ENCODE results near the gene ARFRP1.
"Not testable (repeated sequence)": the region's sequence is repeated elsewhere in the genome, so short reads cannot be mapped to it uniquely, and the experiment has no call there.

The ARFRP1 gene

GRCh38 chr20:63732118-63733095 lies 24.6 kb upstream of the ARFRP1 start:
- DNase-seq: no peak

DNA sequence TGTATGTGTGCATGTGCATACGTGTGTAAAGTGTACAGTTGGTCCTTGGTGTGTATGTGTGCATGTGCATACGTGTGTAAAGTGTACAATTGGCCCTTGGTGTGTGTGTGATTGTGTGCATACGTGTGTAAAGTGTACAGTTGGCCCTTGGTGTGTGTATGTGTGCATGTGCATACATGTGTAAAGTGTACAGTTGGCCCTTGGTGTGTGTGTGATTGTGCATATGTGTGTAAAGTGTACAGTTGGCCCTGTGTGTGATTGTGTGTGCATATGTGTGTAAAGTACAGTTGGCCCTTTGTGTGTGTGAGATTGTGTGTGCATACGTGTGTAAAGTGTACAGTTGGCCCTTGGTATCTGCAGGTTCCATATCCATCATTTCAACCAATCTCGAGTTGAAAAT lies 23.6 kb upstream of the ARFRP1 start:
- DNase-seq: no peak

- DNase-seq: not testable (repeated sequence)
These were observed 22.5 kb upstream of the ARFRP1 start for GRCh38 chr20:63730189-63730733.

- DNase-seq: not testable (repeated sequence)
These were observed 15.3 kb upstream of the ARFRP1 start for GRCh38 chr20:63722967-63723622.

DNA sequence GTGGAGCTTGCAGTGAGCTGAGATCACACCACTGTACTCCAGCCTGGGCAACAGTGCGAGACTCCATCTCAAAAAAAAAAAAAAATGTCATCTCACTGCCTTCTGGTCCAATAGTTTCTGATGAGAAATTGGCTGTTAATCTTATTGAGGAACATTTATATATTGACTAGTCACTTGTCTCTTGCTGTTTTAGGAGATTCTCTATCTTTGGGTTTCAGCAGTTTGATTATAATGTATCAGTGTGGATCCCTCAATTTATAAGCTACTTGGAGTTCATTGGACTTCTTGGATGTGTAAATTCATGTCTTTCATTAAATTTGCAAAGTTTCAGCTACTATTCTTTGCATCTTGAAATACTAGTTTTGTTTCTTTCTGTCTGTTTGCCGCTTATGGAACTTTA lies 11.2 kb upstream of the ARFRP1 start:
- DNase-seq: no peak

GRCh38 chr20:63714858-63715257 lies 7.1 kb upstream of the ARFRP1 start:
- DNase-seq: no peak

DNA sequence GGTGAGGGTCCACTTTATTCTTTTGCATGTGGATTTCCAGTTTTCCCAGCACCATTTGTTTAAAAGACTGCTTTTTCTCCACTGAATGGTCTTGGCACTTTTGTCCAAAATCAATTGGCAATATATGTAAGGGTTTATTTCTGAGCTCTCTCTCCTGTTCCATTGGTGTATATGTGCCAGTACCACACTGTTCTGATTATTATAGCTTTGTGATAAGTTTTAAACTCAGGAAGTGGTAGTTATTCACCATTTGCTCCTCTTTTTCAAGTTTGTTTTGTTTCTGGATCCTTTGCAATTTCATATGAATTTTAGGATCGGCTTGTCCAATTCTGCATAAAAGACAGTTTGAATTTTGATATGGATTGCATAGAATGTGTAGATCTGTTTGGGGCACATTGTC lies 4.4 kb upstream of the ARFRP1 start:
- DNase-seq: no peak

DNA sequence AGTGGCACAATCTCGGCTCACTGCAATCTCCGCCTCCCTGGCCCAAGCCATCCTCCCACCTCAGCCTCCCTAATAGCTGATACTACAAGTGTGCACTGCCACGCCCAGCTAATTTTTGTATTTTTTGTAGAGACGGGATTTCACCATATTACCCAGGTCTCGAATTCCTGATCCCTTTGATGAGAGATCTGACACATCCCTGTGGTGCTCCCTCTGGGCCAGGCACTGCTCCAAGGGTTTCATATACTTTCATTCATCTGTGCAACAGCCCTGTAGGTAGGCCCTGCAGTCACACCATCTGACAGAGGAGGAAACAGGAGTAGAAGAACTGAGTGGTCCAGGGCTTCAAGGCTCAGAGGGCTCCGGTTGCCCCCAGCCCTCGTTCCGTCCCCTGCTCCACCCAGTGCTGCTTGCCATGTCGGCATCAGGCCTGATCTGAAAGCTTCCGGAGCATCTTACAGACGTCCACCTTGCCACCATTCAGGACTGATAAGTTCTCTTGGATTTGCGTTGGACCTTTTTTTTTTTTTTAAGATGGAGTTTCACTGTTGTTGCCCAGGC lies 3.4 kb upstream of the ARFRP1 start:
- DNase-seq: no peak

DNA sequence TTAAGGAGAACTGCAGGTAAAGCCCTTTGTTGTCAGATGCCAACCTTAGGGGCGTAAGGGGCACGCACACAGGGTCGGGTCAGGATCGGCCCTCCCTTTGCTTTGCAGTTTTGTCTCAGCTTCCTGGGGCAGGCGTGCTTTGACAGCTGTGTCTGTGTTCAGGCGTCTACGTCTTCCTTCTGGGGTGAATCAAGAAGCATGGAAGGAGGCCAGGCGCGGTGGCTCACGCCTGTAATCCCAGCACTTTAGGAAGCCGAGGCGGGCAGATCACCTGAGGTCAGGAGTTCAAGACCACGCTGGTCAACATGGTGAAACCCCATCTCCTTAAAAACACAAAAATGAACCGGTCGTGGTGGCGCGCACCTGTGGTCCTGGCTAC lies 1.4 kb upstream of the ARFRP1 start:
- no peak for DNase-seq

DNA sequence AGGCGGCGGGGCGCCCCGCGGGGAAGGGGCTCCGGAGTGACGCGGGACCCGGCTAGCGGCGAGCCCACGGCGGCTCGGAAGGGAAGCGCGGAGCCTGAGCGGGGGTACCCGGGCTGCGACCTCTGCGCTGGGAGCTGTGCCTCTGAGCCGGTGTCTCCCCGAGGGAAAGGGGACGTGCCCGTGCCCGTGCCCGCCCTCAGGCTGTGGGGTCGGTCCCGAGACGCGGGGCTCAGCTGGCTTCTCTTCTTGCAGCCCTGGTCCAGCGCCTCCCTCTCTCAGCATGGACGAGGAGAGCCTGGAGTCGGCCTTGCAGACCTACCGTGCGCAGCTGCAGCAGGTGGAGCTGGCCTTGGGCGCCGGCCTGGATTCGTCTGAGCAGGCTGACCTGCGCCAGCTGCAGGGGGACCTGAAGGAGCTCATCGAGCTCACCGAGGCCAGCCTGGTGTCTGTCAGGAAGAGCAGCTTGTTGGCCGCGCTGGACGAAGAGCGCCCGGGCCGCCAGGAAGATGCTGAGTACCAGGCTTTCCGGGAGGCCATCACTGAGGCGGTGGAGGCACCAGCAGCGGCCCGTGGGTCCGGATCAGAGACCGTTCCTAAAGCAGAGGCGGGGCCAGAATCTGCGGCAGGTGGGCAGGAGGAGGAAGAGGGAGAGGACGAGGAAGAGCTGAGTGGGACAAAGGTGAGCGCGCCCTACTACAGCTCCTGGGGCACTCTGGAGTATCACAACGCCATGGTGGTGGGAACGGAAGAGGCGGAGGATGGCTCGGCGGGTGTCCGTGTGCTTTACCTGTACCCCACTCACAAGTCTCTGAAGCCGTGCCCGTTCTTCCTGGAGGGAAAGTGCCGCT lies 749 bp upstream of the ARFRP1 start:
- no peak for DNase-seq

DNA sequence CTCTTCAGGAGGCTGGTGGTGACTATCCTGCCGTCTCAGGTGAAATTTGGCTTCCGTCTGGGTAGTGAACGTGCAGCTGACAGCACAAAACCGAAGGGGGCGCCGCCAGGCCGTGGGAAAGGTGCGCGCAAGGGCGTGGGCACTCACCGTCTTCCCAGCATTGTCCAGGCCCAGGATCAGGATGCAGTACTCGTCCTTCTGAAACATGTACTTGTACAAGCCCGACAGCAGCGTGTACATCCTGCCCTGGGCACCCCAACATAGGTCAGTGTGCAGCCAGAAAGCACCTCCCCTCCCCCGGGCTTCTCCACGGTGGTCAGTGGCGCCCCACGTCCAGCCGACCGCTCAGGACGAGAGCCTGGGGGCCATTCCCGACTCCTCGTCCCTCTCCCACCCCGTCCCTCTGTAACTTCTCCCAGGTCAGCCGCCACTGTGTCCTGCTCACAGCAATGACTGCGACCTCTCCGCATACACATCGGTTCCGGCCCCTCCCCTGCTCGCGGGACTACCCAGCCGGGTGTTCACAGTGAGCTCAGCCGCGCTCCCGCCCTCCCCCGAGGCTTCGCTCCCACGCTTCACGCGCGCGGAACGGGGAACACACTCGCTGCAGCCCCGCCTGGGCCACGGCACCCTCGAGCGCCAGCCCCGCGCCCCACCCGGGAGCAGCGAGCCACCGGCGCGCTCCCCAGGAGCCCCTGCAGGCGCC lies 771 bp downstream of the ARFRP1 start:
- DNase-seq: no peak

- no peak for DNase-seq
These were observed 1.6 kb downstream of the ARFRP1 start for GRCh38 chr20:63706027-63706695.

DNA sequence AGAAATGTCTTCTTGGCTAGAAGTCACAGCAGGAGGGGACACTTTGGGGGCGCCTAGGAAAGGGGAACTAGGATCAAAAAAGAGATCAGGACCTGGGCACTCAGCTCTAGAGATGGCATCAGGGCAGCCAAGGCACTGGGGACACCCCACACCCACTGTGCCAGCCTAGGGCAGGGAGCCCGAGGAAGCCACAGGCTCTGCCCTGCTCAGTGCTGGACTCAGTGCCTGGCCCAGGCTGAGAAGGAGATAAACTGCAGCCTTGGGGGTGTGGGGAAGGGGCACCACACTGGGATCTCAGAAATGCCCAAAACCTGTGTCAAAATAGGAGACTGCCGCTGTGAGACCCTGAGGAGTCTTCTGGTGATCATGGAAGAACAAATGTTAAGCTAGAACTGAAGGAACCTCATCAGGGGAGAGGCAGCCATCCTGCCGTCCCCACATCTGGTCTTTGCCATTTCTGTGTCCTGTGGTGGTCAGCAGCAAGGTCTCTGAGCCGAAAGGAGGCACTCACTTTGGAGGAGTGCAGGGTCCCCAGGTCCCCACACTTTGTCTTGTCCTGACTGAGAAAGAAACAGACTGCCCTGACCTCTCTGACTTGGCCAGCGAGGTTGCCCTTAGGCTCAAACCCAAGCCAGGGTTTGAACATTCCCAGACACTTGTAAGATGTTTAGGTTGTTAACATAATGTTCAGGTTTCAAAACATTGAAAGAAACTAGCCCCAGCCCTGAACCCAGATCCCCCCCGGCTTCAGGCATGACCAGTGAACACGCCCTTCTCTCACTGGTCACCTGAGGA lies 2.3 kb downstream of the ARFRP1 start:
- no peak for DNase-seq

GRCh38 chr20:63704749-63705117 lies 3.0 kb downstream of the ARFRP1 start:
- no peak for DNase-seq

DNA sequence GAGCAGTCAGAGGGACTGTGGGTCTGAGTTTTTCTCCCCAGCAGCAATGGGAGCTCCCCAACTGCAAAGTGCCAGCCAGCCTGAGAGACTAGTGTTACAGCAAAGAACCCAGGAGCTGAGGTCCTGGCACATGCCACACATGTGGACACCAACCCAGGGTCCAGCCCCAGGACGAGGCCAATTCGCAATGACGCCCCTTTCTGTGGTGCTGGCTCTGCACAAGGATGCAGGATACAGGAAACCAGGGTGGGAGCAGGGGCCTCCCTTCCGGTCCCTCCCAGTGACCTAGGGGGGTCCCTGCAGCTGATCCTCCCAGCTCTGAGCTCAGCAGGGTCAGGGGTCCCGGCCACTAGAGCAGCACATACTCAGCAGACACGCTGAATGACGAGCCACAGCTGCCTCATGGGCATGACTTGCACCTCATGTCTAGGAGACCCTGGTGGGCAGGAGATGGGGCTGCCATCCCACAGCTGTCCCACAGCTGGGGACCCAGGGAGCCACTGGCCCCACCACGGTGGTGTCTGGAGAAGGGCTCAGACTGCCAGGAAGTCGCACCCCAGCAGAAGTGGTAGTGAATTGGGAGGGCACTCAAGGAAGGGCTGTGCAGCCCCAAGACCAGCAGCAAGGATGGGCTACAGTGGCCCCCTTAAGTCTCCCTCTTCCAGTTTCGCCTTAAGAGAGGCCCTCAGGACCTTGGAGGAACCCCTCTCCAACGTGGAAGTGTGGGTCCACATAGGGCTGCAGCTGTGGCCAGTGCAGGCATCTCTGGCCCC lies 3.6 kb downstream of the ARFRP1 start:
- DNase-seq: no peak

DNA sequence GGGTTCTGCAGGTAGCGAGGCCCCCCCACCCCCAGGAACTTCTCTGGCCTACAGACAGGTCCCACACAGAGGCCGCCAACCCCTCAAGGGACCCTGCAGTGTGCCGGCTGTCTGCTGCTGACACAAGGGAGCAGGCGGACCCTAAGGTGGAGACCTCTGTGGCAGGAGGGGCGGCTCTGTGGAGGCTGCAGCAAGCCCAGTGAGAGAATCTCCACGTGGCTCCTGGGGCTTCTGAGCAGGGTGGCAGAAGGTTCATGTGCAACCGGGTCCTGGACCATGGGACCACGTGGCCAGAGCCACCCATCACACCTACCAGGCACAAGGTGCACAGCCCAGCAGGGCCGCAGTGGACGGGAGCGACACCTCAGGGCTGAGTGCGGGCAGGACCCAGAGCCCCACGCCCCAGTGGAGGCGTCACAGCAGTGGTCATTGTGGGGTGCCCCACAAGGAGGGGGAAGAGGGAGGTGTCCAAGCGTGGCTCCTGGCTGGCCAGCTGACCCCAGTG lies 4.3 kb downstream of the ARFRP1 start:
- no peak for DNase-seq

DNA sequence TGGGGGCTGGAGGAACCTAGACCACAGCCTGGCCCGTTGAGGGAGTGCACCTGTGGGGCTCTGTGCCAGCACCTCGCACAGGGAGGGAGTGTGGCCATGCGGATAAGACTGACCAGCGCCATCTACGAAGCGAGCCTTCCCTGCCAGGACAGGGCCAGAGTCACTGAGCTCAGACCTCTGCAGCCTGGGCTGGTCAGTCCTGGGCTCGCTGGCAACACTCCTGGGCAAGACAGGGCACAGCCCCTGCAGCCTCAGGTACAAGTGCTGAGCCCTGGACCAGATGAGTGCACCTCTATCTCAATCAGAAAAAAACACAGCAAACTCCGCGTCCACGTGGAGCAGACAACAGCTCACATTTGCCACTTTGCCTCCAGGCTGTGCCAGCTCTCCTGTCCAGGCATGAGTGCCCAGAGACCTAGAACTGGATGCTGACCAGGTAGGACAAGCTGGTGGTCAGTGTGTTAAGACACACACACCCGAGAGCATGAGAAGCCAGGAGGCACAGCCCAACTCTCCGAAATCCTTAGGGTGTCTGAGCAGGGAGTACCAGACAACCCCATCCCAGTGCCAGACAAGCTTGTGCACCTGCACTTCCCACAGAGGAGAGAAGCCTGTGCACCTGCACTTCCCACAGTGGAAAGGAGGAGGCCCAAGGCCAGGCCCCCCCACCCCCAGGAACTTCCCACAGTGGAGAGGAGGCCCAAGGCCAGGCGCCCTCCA lies 4.9 kb downstream of the ARFRP1 start:
- DNase-seq: no peak

- no peak for DNase-seq
These were observed 5.6 kb downstream of the ARFRP1 start for GRCh38 chr20:63702036-63702665.
